Cardiac muscle cell (in vitro differentiated cells and primary cell): ENCODE data around the gene AUTS2. TPM values are rescaled to one million over a fixed set of nuclear protein-coding genes. Genes with fewer than 3 reads are reported as not detected.

Source experiments
- DNase-seq, 2 donors: peaks; one replicate each; pipeline versions ENCODE4 v3.0.0 to v3.0.0-alpha.2; 2010 to 2017; ENCODE audit warnings: low read depth in 1 of 2, low spot score in 1 of 2
- H3K27ac ChIP-seq: fragments of 200-600 bp; sonication (generic); 2 replicates; pipeline ENCODE4 v1.5.1; 2016
- H3K27me3 ChIP-seq: fragments of 200-600 bp; sonication (generic); 2 replicates; pipeline ENCODE4 v1.6.0; 2016; ENCODE audit warnings: control low read depth
- H3K36me3 ChIP-seq: fragments of 200-600 bp; sonication (generic); 2 replicates; pipeline ENCODE4 v1.5.1; 2016; ENCODE audit warnings: control low read depth
- H3K4me1 ChIP-seq: fragments of 200-600 bp; sonication (generic); 2 replicates; pipeline ENCODE4 v1.8.1; 2017; ENCODE audit warnings: low read depth, mild to moderate bottlenecking, mixed run types
- H3K4me3 ChIP-seq: fragments of 200-600 bp; sonication (generic); 2 replicates; pipeline ENCODE4 v1.5.1; 2016; ENCODE audit warnings: mild to moderate bottlenecking
- H3K9me3 ChIP-seq: fragments of 200-600 bp; sonication (generic); 2 replicates; pipeline ENCODE4 v1.5.1; 2017; ENCODE audit warnings: low read depth, mild to moderate bottlenecking, control low read depth
- polyA plus RNA-seq: library from polyadenylated mRNA; unstranded; fragments of >200 nt; fragmentation: Nextera tagmentation; extraction: Ambion mirVana; gene quantifications from 2 replicates; pipeline ENCODE4 v1.2.1, GENCODE V29; 2016
- total RNA-seq: library from RNA; depleted of rRNA; stranded (reverse); fragments of >200 nt; gene quantifications from 2 replicates; pipeline ENCODE4 v1.2.3, GENCODE V29; 2016
- TF ChIP-seq, protein P1 (sequence below): IDR thresholded peaks from 2 replicates; pipeline ENCODE4 v1.5.1; 2012; ENCODE audit warnings: low read depth, mild to moderate bottlenecking, low read length

Gene AUTS2
- total and polyA plus RNA-seq, 2 experiments from 2014 or later: 41.0 to 45.5 TPM

DNA sequence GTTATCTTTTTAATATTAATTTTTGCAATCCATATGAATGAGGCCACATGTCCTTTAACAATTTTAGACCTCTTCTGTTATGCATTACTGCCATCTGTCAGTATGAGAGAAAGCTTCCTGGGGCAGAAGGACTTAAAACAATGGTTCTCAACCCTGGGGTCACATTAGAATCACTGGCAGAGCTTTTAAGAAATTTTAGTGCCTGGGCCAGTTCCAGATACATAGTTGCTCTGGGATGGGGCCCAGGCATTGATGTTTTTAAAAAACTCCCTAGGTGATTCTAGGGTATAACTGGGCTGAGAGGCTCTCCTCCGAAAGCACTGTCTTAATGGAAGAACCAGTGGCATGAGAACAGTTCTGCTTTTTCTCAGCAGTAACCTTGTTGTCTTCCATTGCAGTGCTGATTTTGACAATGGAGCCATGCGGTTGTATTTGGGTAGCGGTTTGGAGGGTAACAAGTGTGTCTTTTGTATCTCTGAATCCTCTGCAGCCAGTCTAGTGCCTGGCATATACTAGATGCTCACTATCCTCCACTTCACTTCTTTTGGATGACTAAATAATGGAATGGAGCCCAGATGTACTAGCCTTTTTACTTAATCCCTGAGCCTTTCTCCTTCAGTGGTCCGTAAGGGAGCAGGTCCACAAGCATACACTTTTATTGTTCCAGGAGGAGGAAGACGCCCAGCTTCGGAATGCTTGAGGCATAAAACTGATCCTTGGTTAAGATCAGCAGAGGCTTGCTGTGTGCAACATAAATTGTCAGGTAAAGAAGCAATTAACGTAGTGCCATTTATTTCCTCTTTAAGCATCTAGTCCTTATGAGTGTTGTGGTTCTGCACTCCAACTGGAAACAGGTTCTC is 227.1 kb downstream of the AUTS2 start:
- Histone ChIP-seq H3K27ac (no peak overlapping the region), H3K9me3 (no peaks in the 10 kb centered on the region), H3K4me1 (peaks cover 14% of the 10 kb centered on the region), H3K36me3 (no peaks in the 10 kb centered on the region), H3K4me3 (no peak overlapping the region), H3K27me3 (no peaks in the 10 kb centered on the region)
- DNase-seq: peak in 1 of 2 donors; percentile 38
- TF ChIP-seq, protein P1, sequence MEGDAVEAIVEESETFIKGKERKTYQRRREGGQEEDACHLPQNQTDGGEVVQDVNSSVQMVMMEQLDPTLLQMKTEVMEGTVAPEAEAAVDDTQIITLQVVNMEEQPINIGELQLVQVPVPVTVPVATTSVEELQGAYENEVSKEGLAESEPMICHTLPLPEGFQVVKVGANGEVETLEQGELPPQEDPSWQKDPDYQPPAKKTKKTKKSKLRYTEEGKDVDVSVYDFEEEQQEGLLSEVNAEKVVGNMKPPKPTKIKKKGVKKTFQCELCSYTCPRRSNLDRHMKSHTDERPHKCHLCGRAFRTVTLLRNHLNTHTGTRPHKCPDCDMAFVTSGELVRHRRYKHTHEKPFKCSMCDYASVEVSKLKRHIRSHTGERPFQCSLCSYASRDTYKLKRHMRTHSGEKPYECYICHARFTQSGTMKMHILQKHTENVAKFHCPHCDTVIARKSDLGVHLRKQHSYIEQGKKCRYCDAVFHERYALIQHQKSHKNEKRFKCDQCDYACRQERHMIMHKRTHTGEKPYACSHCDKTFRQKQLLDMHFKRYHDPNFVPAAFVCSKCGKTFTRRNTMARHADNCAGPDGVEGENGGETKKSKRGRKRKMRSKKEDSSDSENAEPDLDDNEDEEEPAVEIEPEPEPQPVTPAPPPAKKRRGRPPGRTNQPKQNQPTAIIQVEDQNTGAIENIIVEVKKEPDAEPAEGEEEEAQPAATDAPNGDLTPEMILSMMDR: peak; percentile 9

DNA sequence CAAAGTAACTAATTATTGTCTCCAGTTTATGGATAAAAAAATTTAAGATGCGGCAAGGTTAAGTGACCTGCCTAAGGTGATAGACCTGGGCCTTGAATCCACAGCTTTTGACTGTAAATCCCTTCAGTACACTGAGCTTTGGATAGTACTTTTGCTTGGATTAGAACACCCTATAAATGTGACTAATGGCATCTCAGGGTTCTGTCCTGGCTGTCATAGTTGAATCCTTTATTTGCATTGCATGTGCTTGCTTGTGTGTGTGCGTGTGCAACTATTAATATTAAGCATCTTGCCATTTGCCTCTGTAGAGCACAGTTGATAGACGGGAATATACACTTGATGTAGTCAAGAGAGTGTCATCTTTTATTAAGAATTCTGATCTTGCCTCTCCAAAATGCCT is 228.0 kb downstream of the AUTS2 start:
- Histone ChIP-seq H3K4me3 (no peak overlapping the region), H3K27ac (no peak overlapping the region), H3K4me1 (peaks cover 14% of the 10 kb centered on the region), H3K27me3 (no peaks in the 10 kb centered on the region), H3K9me3 (no peaks in the 10 kb centered on the region), H3K36me3 (no peaks in the 10 kb centered on the region)
- TF ChIP-seq, protein P1: no peak
- DNase-seq: no peak

DNA sequence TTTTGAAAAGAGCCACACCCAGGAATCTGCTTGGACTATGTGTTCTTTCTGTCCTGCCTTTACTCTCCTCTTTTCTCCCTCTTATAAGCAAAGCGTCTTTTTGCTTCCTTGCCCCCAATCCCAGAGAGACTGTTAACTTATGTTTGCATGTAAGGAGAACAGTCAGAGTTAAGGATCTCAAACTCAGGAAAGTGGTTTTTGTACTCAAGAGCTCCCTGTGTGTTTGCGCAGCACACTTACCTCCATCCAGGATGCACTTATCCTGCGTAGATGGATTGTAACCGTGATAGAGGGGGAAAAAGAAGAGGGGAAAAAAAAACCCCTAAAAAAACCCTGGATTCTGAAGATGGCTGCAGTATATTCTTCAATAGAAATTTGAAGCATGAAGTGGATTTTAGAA is 228.9 kb downstream of the AUTS2 start:
- no peak for DNase-seq
- Histone ChIP-seq H3K4me3 (no peak overlapping the region), H3K9me3 (no peaks in the 10 kb centered on the region), H3K27ac (no peak overlapping the region), H3K36me3 (no peaks in the 10 kb centered on the region), H3K27me3 (no peaks in the 10 kb centered on the region), H3K4me1 (peaks cover 14% of the 10 kb centered on the region)
- TF ChIP-seq, protein P1: no peak

GRCh38 chr7:69827558-69827957 is 229.3 kb downstream of the AUTS2 start:
- no peaks in the 10 kb centered on the region for H3K27me3 ChIP-seq
- no peak overlapping the region for H3K27ac ChIP-seq
- DNase-seq: no peak
- no peaks in the 10 kb centered on the region for H3K36me3 ChIP-seq
- TF ChIP-seq, protein P1: no peak
- H3K4me1 ChIP-seq: peaks cover 14% of the 10 kb centered on the region
- no peaks in the 10 kb centered on the region for H3K9me3 ChIP-seq
- H3K4me3 ChIP-seq: no peak overlapping the region

DNA sequence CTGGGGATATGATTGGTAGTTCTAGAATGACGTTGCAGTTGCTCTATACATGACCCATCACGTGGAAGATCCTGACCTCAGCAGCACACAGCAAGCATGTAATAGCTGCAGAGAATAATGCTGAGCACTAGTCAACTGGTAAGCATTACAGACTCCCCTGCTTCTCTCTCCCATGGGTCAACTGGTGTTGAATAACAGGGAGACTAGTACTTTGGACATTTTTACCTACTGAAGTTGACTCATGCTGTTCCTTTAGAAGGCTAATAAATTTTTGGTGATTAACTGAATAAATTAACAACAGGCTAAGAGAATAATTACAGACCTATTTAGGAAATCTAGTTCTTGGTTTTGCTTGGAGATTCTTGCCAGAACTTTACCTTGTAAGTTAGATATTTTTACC is 234.1 kb downstream of the AUTS2 start:
- Histone ChIP-seq H3K36me3 (no peaks in the 10 kb centered on the region), H3K9me3 (no peaks in the 10 kb centered on the region), H3K4me3 (no peak overlapping the region), H3K27me3 (no peaks in the 10 kb centered on the region), H3K27ac (no peak overlapping the region), H3K4me1 (peaks cover 20% of the 10 kb centered on the region)
- TF ChIP-seq, protein P1: no peak
- no peak for DNase-seq
